Ishikawa (cell line): Measurements from ENCODE around the gene DQX1.

Experiments used
- CEBPB ChIP-seq: IDR thresholded peaks from 2 replicates; pipeline ENCODE4 v1.6.1; 2012
- CREB1 ChIP-seq: IDR thresholded peaks from 2 replicates; pipeline ENCODE4 v1.6.1; 2012; ENCODE audit warnings: low read depth
- EP300 ChIP-seq: IDR thresholded peaks from 2 replicates; pipeline ENCODE4 v1.6.1; 2012; ENCODE audit warnings: borderline replicate concordance
- FOXM1 ChIP-seq: IDR thresholded peaks from 2 replicates; pipeline ENCODE4 v1.6.1; 2012; ENCODE audit warnings: low read depth, borderline replicate concordance
- MAX ChIP-seq: IDR thresholded peaks from 2 replicates; pipeline ENCODE4 v1.6.1; 2012
- NFIC ChIP-seq: IDR thresholded peaks from 2 replicates; pipeline ENCODE4 v1.6.1; 2012
- RAD21 ChIP-seq: IDR thresholded peaks from 2 replicates; pipeline ENCODE4 v1.6.1; 2012; ENCODE audit warnings: low read depth
- TAF1 ChIP-seq: IDR thresholded peaks from 2 replicates; pipeline ENCODE4 v1.6.1; 2012; ENCODE audit warnings: low read depth, mild to moderate bottlenecking
- TCF12 ChIP-seq: IDR thresholded peaks from 2 replicates; pipeline ENCODE4 v1.6.1; 2012; ENCODE audit warnings: low read depth
- TEAD4 ChIP-seq: IDR thresholded peaks from 2 replicates; pipeline ENCODE4 v1.6.1; 2012
- YY1 ChIP-seq: IDR thresholded peaks from 2 replicates; pipeline ENCODE4 v1.6.1; 2012; ENCODE audit warnings: low read depth

DNA sequence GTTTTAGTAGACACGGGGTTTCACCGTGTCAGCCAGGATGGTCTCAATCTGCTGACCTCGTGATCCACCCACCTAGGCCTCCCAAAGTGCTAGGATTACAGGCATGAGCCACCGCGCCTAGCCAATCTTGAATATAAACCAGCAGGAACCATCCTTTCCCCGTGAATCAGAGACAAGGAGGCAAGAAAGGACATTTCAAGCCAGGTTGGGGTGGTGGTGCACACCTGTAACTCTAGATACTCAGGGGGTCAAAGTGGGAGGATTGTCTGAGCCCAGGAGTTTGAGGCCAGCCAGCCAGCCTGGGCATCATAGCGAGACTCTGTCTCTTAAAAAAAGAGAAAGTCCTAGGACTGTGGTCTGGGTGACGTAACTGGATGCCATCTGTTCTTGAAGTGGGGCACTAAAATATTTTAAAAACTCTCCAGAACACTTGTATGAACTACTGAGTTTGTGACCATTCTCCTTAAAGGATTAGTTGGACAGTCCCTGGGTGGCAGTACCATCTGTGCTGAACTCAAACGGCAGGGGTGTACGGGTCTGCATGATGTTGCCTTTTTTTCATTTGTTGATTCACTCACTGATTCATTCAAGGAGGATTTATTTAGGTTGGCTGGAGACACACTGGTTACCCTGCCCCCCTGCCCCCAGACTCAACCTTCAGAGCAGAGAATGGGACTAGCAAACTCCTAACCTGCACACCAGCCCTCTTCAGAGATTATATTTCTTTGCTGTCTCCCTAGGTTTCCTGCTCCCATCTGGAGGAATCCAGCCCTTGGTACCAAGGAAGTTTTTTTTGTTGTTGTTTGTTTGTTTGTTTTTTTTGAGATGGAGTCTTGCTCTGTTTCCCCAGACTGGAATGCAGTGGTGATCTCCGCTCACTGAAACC lies 14.7 kb downstream of the DQX1 start:
- TF ChIP-seq TCF12, result no peak
- no peak for TF ChIP-seq CREB1
- no peak for TF ChIP-seq YY1
- no peak for TF ChIP-seq MAX
- TF ChIP-seq NFIC, result no peak
- TF ChIP-seq FOXM1, result no peak
- TF ChIP-seq RAD21, result no peak
- no peak for TF ChIP-seq EP300
- TF ChIP-seq CEBPB, result no peak
- TF ChIP-seq TEAD4, result no peak
- TF ChIP-seq TAF1, result no peak
